ENCODE data around the gene TNRC6C. TPM values are rescaled to one million over a fixed set of nuclear protein-coding genes. Genes with fewer than 3 reads are reported as not detected.
A peak's percentile ranks its signal among the peaks of the same experiment; 100 is the strongest.

Gene TNRC6C, protein sequence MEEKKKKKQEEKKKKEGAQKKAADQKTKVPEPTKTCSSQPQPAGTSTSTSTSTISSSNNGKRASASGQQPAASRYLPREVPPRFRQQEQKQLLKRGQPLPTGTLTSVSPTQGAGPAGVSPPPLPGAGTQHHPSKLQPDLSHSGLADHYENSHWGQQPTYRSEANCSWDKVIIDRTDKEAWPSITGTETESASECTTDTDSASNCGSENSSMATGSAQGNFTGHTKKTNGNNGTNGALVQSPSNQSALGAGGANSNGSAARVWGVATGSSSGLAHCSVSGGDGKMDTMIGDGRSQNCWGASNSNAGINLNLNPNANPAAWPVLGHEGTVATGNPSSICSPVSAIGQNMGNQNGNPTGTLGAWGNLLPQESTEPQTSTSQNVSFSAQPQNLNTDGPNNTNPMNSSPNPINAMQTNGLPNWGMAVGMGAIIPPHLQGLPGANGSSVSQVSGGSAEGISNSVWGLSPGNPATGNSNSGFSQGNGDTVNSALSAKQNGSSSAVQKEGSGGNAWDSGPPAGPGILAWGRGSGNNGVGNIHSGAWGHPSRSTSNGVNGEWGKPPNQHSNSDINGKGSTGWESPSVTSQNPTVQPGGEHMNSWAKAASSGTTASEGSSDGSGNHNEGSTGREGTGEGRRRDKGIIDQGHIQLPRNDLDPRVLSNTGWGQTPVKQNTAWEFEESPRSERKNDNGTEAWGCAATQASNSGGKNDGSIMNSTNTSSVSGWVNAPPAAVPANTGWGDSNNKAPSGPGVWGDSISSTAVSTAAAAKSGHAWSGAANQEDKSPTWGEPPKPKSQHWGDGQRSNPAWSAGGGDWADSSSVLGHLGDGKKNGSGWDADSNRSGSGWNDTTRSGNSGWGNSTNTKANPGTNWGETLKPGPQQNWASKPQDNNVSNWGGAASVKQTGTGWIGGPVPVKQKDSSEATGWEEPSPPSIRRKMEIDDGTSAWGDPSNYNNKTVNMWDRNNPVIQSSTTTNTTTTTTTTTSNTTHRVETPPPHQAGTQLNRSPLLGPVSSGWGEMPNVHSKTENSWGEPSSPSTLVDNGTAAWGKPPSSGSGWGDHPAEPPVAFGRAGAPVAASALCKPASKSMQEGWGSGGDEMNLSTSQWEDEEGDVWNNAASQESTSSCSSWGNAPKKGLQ (N-terminal part only)
- 10 to 100 TPM; 19.6 to 20.3 TPM for total RNA-seq

DNA sequence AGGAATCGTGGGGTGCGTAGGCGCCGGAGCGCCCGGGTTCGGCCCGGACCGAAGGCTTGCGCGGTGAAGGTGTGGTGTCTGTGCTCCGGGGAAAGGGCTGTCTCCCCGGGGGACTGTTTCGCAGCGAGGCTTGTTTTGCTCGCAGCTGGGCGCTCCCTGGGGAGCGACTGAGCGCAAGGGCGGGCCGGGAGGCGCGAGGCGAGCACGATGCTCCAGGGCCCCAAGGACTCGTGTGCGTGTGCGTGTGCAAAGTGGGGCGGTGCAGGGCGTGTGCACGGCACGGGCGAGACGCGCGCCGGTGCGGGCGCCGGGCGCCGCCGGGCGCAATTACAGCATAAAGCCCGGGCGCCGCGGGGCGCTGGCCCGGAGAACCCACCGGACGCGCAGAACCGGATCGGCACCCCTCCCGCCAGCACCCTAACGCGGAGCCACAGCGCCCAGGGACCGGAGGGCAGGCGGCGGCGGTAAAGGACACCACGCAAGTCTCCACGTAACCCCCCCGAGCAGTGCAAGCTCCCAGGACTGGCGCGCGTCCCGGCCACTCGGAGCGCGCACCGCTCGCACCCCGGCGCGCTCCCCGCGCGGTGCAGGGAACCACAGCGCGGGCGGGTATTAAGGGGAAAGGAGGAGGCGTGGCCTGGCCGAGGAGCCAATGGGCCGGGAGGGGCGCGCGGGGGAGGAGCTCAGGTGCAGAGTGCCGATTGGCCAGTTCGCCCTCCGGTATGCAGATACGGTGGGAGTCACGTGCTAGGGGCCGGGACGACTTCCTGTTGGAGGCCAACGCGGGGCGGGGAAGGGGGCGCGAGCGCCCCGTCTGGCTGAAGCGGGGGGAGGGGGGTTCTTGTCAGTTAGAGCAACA, at the start of gene TNRC6C:
Gene TNRC6C (plus strand): TSS at position 847 of the 859 bp plus-strand sequence. CDS start 45,504 bp downstream, outside the sequence.
- intact Hi-C loops (cut with DNase I, micrococcal nuclease), result loop anchor here (1.0 to 5.0 kb wide), 17 partner anchors 47 to 1231 kb away; partner anchors contain the start of genes AFMID (in 1 of the 2), BIRC5 (in 1 of the 2), JMJD6 (in 1 of the 2) and METTL23 (in 1 of the 2)
- Mint-ChIP-seq H3K36me3 (ENCODE audit: low read depth) (peaks cover 5% of the 10 kb centered on the region), H3K9me3 (ENCODE audit: low read depth) (no peaks in the 10 kb centered on the region), H3K27me3 (peaks cover 4% of the 10 kb centered on the region), H3K27ac (peak within 1 kb of the TSS; percentile 95), H3K4me3 (peak within 1 kb of the TSS; percentile 92), H3K4me1 (peaks cover 34% of the 10 kb centered on the region)
- peak; percentile 100 for DNase-seq
- POLR2A ChIA-PET, result interaction anchor here (0.5 to 1.9 kb wide), 26 partner anchors 10 to 1604 kb away, joined by 3 to 10 read pairs (median 4); partner anchors contain the start of gene PRPSAP1
- ATAC-seq, result peak; percentile 92
- CTCF ChIA-PET, result interaction anchor here (0.5 to 3.5 kb wide), 10 partner anchors 14 to 558 kb away, joined by 3 to 15 read pairs (median 3); no protein-coding TSS in a partner anchor

DNA sequence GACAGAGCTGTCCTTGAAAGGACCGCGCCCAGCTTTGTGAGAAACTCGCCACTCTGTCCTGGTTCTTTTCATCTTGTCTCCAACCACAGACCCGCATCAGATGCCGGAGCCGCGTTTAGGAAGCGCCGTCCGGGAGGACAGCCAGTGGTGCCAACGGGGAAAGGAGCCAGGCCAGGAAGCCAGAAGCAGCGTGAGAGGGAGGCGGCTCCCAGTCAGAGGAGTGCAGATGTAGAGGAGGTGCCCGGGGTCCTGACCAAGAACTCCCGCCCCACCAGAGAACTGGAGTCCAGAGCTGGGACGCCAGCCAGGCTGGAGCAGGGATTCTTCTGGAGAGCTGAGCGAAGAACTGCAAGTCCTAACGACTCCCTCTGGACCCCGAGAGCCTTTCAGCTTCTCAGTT, 49.3 kb upstream of the TNRC6C start:
- intact Hi-C loops (cut with DNase I, micrococcal nuclease), result loop anchor here in 1 of 2 experiments (10.0 kb wide), 1 partner anchor 364 kb away; no protein-coding TSS in a partner anchor
- Mint-ChIP-seq H3K27ac (no peak overlapping the region), H3K36me3 (ENCODE audit: low read depth) (no peaks in the 10 kb centered on the region), H3K9me3 (ENCODE audit: low read depth) (no peaks in the 10 kb centered on the region), H3K4me1 (no peaks in the 10 kb centered on the region), H3K4me3 (no peak overlapping the region), H3K27me3 (peaks cover 3% of the 10 kb centered on the region)
- POLR2A ChIA-PET, result no interaction called here
- DNase-seq, result no peak
- CTCF ChIA-PET, result interaction anchor here (0.6 kb wide), 2 partner anchors 48 to 1895 kb away, joined by 3 read pairs; no protein-coding TSS in a partner anchor
- ATAC-seq, result no peak

DNA sequence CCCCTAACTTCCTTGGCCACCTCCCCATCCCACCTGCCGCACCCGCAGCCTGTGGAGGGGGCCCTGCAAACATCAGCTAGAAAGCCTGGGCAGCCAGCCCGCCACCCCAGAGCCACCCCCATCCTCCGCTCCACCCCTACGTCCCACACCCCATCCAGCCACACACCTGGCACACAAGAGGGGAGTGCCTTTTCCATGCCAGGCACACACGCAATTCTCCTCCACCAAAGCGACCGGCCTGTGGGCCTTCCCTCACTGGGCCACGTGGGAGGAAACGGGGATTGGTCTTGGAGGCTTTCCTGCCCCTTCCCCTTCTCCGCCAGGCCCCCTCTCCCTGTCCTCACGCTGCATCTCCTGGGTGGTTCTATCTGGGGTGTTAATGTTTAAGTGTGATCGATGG, 48.7 kb upstream of the TNRC6C start:
- CTCF ChIA-PET, result interaction anchor here (0.6 kb wide), 2 partner anchors 47 to 1895 kb away, joined by 3 read pairs; no protein-coding TSS in a partner anchor

DNA sequence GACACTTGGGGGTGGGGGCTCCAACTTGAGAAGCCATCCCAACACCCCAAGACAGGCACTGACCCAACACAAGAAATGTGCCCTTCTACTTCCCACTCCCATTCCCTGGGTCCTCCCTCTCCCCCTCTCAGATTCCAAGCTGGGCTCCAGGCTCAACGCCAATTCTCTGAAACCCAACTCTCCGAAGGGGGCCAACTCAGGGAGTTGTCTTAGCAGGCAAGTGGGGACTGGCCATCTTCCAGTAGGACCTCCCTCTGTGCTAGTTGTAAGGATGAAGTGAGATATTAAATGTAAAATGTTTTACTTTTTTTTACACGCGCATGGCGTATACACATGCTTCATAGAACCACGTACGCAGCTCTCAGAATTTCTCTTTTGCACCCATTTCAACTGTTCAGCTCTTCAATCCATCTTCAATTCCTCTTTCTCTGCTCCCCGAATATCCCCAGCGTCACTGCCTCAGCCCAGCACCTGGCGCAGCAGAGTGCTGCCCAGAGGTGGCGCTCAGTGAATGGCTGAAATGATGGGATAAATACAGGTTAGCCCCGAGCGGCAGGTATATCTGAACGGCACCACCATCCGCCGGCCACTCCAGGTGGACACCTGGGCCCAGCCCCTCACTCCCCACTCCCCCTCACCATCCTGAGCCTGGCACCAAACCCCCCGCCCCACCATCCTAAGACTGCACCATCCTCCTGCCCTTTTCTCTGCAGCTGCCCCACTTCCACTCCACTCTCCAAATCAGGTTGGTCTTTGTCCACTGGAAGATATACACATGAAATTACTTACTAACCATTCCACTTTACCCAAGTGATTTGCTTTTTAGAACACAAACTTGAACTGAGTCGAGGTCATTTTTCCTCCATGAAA, 43.9 kb upstream of the TNRC6C start:
- H3K4me1 Mint-ChIP-seq, result peaks cover 10% of the 10 kb centered on the region
- peak; percentile 36 for DNase-seq
- no peak overlapping the region for H3K27ac Mint-ChIP-seq
- no peak for ATAC-seq
- no peaks in the 10 kb centered on the region for H3K36me3 Mint-ChIP-seq (ENCODE audit: low read depth)
- ChIA-PET CTCF (interaction anchor here (0.5 kb wide), 1 partner anchor 69 kb away, joined by 3 read pairs; no protein-coding TSS in a partner anchor), POLR2A (no interaction called here)
- H3K9me3 Mint-ChIP-seq (ENCODE audit: low read depth), result no peaks in the 10 kb centered on the region
- no peak overlapping the region for H3K4me3 Mint-ChIP-seq
- intact Hi-C loops (cut with DNase I, micrococcal nuclease), result no loop called here
- peaks cover 37% of the 10 kb centered on the region for H3K27me3 Mint-ChIP-seq

More for the DNA sequence above, 48.7 kb upstream of the TNRC6C start:
- peaks cover 5% of the 10 kb centered on the region for H3K27me3 Mint-ChIP-seq
- H3K4me1 Mint-ChIP-seq, result no peaks in the 10 kb centered on the region
- no peaks in the 10 kb centered on the region for H3K9me3 Mint-ChIP-seq (ENCODE audit: low read depth)
- H3K4me3 Mint-ChIP-seq, result no peak overlapping the region
- H3K27ac Mint-ChIP-seq, result no peak overlapping the region
- H3K36me3 Mint-ChIP-seq (ENCODE audit: low read depth), result no peaks in the 10 kb centered on the region
- POLR2A ChIA-PET, result no interaction called here
- no peak for DNase-seq
- intact Hi-C loops (cut with DNase I, micrococcal nuclease), result loop anchor here in 1 of 2 experiments (10.0 kb wide), 1 partner anchor 365 kb away; no protein-coding TSS in a partner anchor
- ATAC-seq, result no peak

DNA sequence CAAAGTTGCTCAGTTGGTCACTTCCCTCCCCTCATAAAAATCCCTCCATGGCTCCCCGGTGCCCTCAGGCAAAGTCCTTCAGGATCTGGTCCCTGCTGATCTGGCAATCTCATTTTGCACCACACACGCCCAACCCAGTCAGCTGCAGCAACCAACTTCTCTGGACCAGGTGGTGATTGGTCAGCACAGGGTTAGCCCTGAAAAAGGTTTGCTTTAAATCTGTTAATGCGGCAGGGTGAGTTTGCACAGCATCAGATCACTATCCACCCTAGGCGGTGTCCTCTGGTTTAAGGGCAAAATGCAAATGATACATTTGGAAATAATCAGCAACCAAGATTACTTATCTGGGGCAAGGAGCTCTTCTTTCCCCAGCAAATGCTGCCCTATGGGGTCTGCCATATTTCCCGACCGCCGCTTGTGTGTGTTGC, 42.9 kb upstream of the TNRC6C start:
- ATAC-seq (no peak), DNase-seq (no peak)
- ChIA-PET POLR2A (no interaction called here), CTCF (interaction anchor here (0.8 kb wide), 1 partner anchor 794 kb away, joined by 3 read pairs; no protein-coding TSS in a partner anchor)
- Mint-ChIP-seq H3K4me1 (peaks cover 10% of the 10 kb centered on the region), H3K36me3 (ENCODE audit: low read depth) (no peaks in the 10 kb centered on the region), H3K9me3 (ENCODE audit: low read depth) (no peaks in the 10 kb centered on the region), H3K27ac (no peak overlapping the region), H3K4me3 (no peak overlapping the region), H3K27me3 (peaks cover 37% of the 10 kb centered on the region)
- intact Hi-C loops (cut with DNase I, micrococcal nuclease), result no loop called here

DNA sequence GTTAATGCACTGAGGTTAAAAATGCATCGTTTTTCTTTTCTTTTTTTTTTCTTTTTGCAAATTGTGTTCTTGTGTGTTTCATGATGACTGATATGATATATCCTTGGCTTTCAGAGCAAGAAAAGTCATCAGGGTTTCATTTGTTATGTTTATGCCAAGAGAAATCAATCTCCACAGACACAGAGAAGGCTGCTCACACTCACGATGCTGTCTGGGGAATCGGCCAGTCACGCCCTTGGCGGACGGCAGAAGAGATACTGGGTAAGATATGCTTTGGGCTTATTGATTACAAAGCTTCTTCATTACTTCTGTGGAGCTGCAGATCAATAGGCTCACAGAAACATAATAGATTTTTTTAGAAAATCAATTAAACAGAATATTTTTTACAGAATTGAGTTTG, 42.2 kb upstream of the TNRC6C start:
- H3K4me3 Mint-ChIP-seq, result no peak overlapping the region
- no peak for ATAC-seq
- no peak overlapping the region for H3K27ac Mint-ChIP-seq
- CTCF ChIA-PET, result interaction anchor here (0.7 to 0.9 kb wide), 3 partner anchors 18 to 793 kb away, joined by 3 read pairs; no protein-coding TSS in a partner anchor
- POLR2A ChIA-PET, result interaction anchor here (0.7 kb wide), 1 partner anchor 79 kb away, joined by 3 read pairs; no protein-coding TSS in a partner anchor
- peaks cover 10% of the 10 kb centered on the region for H3K4me1 Mint-ChIP-seq
- H3K9me3 Mint-ChIP-seq (ENCODE audit: low read depth), result no peaks in the 10 kb centered on the region
- intact Hi-C loops (cut with DNase I, micrococcal nuclease), result no loop called here
- peaks cover 37% of the 10 kb centered on the region for H3K27me3 Mint-ChIP-seq
- no peak for DNase-seq
- no peaks in the 10 kb centered on the region for H3K36me3 Mint-ChIP-seq (ENCODE audit: low read depth)

DNA sequence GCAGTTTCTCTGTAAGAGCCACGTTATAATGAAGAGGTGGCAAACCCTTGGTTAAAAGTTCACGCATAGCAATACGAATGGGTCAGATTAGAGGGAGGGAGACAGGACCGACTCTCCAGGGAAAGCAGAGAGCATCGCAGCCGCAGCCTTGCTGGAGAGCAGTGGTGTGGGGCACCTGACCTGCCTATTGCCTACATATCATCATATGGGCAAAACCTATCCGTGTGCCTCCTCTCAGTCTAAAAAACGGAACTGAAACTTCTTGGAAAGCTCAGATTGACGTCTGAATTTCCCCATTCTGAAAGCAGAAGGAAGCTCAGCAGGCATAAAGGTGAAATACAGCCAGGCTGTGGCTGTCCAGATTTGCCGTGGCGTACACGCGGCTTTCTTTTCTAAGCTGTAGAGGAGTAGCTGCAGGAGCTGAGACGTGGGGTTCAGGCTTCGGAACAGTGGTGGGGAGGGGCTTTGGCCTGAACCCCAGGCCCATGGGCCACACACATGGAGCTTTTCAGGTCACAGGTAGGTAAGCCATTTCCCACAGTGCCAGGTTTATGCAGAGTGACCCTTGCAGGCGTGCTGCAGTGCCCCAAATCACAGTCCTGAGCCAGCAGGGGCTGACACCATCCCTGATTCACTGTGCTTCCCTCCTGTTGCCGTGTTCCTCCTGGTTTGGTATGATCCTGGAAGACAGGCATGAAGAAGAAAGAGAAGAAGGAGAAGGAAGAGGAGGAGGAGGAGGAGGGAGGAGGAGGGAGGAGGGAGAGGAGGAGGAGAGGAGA, 41.6 kb upstream of the TNRC6C start:
- Mint-ChIP-seq H3K27me3 (peaks cover 37% of the 10 kb centered on the region), H3K27ac (no peak overlapping the region), H3K4me1 (peaks cover 10% of the 10 kb centered on the region), H3K4me3 (no peak overlapping the region), H3K36me3 (ENCODE audit: low read depth) (no peaks in the 10 kb centered on the region), H3K9me3 (ENCODE audit: low read depth) (no peaks in the 10 kb centered on the region)
- DNase-seq (no peak), ATAC-seq (peak; percentile 39)
- intact Hi-C loops (cut with DNase I, micrococcal nuclease), result no loop called here
- ChIA-PET CTCF (interaction anchor here (0.6 to 0.9 kb wide), 3 partner anchors 19 to 183 kb away, joined by 3 read pairs; no protein-coding TSS in a partner anchor), POLR2A (interaction anchor here (0.7 kb wide), 1 partner anchor 78 kb away, joined by 3 read pairs; no protein-coding TSS in a partner anchor)

DNA sequence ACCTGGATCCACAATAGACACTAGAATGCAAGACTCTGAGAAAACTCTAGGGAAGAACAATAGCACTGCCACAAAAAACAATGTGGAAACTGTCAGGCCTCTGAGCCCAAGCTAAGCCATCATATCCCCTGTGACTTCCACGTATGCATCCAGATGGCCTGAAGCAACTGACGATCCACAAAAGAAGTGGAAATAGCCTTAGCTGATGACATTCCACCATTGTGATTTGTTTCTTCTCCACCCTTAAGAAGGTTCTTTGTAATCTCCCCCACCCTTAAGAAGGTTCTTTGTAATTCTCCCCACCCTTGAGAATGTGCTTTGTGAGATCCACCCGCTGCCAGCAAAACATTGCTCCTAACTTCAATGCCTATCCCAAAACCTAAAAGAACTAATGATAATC, 39.2 kb upstream of the TNRC6C start:
- Mint-ChIP-seq H3K4me1 (peaks cover 10% of the 10 kb centered on the region), H3K36me3 (ENCODE audit: low read depth) (no peaks in the 10 kb centered on the region), H3K27me3 (peaks cover 35% of the 10 kb centered on the region), H3K9me3 (ENCODE audit: low read depth) (no peaks in the 10 kb centered on the region), H3K4me3 (no peak overlapping the region), H3K27ac (no peak overlapping the region)
- DNase-seq, result no peak
- intact Hi-C loops (cut with DNase I, micrococcal nuclease), result no loop called here
- POLR2A ChIA-PET, result no interaction called here
- no peak for ATAC-seq
- CTCF ChIA-PET, result no interaction called here

DNA sequence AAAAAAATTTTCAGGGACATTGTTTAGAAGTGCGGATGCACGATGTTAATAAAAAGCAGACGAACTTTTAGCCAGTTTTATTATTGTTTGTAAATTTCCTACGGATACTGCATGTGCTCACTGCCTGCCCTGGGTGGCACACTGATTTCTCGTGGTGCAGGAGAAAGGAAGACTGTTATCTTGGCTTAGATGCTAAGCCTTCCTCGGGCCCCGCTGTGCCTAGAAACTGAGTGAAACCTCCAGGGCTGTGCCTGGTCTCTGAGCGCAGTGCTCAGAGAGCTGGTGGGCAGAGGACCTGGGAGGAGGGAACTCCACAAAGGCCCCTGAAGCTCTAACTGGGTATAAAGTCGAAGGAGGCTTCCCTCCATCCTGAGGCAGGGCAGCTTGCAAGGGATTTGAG, 35.4 kb upstream of the TNRC6C start:
- intact Hi-C loops (cut with DNase I, micrococcal nuclease), result no loop called here
- no peaks in the 10 kb centered on the region for H3K36me3 Mint-ChIP-seq (ENCODE audit: low read depth)
- ATAC-seq (no peak), DNase-seq (no peak)
- ChIA-PET POLR2A (no interaction called here), CTCF (no interaction called here)
- H3K27ac Mint-ChIP-seq, result no peak overlapping the region
- no peak overlapping the region for H3K4me3 Mint-ChIP-seq
- peaks cover 3% of the 10 kb centered on the region for H3K4me1 Mint-ChIP-seq
- no peaks in the 10 kb centered on the region for H3K9me3 Mint-ChIP-seq (ENCODE audit: low read depth)
- H3K27me3 Mint-ChIP-seq, result peaks cover 8% of the 10 kb centered on the region

Measured in activated CD4-positive, alpha-beta T cell treated with anti-CD3 and anti-CD28 coated beads for 36 hours (primary cell).